CD4-positive, alpha-beta T cell treated with Interleukin-4 for 1 hour (primary cell): ENCODE measurements around the gene ATXN7L1.
"Not testable (repeated sequence)": the region's sequence is repeated elsewhere in the genome, so short reads cannot be mapped to it uniquely, and the experiment has no call there.

Source experiments
- DNase-seq, 2 donors: peaks; one replicate each; pipeline ENCODE4 v3.0.0-alpha.2; 2020 to 2022

Gene ATXN7L1

DNA sequence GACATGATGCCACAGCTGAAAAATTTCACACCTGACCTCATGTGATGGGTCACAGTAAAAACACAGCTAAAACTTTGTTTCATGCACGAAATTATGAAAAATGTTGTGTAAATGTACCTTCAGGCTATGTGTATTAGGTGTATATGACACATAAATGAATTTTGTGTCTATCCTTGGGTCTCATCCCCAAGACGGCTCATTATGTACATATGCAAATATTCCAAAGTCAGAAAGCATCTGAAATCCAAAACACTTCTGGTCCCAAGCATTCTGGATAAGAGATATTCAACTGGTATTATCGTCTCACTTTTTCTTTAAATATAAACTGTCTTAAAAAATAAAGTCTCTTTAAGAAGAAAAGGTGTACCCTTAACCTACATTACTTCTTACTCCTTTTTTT, 145.4 kb downstream of the ATXN7L1 start:
- no peak for DNase-seq

DNA sequence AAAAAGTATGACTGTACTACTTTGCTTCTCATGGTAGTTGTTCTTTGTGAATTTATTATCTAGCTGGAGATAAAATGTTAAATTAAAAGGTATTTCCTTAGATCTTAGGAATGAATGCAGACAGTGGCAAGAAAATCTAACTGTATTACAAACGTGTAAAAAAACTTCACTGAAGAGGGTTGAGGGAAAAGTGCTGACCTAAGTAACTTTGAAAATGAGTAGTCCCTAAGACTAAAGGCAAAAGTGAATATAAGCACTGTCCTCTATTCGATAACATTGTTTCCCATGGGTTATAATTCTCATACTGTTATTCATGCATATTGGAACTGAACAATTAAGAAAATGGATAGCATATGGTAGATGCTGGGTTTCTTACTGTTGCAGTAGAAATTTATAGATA, 148.4 kb downstream of the ATXN7L1 start:
- no peak for DNase-seq

DNA sequence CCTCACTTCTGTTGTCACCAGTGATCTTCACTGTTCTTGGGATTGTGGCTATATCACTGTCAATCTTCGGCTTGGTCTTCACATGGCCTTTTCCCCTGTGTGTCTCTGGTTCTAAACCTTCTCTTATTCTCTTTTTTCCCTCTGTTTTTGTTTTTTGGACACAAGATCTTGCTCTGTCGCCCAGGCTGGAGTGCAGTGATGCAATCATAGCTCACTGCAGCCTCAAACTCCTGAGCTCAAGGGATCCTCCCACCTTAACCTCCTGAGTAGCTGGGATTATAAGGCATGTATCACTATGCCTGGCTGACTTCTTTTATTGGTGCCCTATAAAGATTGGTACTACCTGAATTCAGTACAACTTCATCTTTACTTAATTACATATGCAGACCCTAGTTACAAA, 151.7 kb downstream of the ATXN7L1 start:
- no peak for DNase-seq

DNA sequence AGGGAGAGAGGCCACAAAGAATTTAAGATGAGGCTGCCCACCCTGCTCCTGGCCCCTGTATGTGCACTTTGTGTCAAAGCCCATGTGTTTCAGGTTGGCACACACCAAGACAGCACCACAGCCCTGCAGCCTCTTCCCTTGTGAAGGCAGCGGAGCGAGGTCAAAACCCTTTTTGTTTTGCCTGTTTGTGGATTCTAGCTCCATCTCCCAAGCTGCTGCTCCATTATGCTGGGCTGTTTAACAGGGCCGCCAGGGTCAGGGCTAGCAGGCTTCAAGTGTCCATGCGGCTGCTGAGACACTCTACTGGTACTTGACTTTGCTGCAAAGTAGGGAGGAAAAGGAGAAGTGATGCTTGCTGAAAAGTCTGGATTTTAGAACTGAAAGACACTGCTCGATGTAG, 152.8 kb downstream of the ATXN7L1 start:
- DNase-seq, result no peak

DNA sequence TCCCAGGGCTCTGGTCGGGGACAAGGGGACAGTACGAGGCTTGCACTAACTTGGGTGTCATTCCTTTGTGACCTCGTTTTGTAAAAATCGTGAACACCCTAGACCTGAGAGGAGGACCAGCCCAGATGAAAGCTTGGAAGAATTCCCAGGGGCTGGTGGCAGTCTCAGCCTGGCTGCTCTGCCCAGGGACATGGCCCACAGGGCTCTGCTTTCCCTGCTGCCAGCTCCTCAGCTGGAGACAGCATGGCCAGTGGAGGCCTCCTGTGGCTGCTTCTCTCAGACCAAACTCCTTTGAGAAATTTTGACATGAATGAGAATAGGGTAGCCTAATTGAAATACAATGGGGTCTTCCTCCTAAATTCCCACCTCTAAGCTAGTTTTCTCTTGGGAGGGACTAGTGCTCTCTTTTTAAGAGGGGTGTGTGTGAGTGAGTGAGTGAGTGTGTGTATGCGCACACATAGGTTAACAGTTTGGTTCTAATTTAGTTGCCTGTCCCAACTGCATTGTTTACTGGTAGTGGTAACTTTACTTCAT, 154.8 kb downstream of the ATXN7L1 start:
- no peak for DNase-seq

DNA sequence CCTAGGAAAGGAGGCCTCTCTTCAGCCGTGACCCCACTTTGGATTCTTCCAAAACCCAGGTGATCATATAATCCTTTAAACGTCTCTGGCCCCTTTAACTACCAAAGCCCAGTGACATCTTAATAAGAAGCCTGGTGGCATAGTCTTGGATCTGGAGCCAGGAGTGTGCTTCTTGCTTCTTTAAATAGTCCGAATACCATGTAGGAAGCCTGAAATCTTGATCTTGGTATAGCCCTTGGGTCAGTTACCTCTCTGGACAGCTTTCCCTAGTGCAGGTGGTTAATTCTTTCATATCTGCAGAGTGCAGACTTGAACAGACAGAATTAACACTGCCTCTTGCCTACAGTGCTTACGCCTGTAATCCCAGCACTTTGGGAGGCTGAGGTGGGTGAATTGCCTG, 156.5 kb downstream of the ATXN7L1 start:
- no peak for DNase-seq

DNA sequence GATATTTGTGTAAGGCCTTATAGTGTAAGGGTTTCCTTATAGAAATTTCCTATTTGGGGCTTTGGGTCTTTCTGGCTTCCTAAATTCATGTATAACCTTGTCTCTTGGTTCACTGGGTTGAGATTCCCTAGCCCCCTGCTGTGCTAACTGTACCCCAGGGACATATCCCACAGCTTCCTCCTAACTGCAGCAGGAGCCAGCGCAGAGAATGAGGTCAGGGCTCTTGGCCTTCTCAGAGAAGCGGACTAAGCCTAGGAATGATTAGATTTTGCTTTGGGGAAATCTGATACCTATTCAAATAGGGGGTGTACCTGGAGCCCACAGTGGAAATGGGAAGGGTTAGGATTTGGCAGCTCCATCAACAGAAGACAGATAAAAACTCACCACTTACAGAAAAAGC, 157.0 kb downstream of the ATXN7L1 start:
- DNase-seq, result no peak

DNA sequence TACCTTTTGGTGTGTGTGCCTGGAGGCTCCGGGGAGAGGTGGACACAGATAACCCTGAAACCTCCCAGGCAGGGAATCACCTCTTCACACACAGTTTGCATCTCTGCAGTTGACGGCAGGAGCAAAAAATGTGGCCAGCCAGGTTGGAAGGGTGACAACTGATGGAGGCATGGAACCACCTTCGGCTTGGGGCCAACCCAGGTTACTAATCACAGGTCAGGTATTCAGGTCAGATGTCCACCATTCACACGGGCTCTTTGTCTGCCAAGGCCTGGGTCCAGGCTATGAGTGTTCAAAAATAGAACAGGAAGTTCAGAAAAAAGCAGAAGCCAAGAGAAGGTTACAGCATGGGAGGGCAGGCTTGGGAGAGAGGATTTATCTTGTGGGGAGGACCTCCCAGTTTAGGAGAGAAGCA, 157.9 kb downstream of the ATXN7L1 start:
- no peak for DNase-seq

DNA sequence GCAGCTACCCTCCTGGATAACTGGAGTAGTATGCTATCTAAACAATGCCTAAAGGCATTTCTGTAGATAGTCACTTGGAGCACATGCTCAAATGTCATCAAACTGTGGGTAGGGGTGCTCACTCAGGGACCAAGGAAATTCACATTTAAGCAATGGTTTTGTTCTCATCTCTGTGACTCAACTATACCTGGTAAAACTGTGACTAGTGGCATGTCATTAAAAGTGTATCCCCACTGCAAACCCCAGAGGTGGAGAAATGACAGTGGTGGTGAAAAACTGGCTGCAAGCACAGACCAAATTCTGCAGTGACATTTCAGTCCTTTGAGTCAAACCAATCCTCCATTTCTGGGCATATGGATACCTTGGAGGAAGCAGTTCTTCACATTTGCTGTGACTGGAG, 160.9 kb downstream of the ATXN7L1 start:
- DNase-seq, result no peak

DNA sequence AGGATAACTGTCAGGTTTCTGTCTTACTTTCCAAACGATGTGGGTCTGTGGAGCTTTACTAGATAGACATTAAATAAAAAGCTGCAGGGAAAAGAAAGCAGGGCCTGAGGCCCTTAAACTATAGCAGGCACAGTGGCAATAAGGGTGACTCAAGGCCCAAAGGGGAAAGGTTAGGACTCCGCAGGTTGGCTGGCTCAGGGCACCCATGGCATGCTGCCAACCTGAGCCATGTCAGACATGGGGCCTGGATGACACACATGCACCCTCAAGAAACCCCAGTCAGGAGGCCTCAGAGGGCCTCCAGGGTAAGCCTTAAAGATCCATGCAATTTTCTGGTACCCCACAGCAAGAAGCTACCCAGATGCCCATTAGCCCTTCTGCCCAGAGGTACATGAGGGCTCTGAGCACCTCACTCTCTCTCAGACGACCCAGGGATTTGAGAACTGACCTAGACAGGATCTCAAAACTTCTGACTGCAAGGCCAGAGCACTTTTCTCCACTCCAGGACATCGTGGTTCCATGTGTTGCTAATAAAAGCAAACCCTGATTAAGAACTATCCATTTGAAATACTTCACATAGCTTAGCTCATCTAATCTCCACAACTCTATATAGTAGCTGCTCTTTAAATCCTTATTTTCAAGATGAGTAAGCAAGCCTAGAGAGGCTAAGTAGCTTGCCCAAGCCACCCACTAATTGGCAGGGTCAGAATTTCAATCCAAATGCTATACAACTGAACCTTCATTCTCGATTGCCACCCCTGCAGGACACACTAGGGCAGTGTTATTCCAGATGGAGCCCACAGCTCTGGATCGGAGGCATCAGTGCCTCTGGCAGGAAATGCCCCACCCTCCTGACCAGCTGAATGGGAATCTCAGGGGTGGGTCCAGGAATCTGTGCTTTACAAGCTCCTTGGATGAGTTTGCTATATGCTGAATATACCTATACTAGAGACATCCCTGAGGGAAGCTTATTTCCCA, 162.6 kb downstream of the ATXN7L1 start:
- no peak for DNase-seq

DNA sequence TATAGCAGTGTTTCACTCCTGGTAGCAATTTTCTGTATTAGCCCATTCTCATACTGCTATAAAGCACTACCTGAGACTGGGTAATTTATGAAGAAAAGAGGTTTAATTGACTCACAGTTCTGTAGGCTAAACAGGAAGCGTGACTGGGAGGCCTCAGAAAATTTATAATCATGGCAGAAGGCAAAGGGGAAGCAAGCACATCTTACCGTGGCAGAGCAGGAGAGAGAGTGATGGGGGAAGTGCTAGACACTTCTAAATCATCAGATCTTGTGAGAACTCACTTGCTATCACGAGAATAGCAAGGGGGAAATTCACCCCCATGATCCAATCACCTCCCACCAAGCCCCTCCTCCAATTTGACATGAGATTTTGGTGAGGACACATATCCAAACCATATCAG, 163.5 kb downstream of the ATXN7L1 start:
- no peak for DNase-seq

DNA sequence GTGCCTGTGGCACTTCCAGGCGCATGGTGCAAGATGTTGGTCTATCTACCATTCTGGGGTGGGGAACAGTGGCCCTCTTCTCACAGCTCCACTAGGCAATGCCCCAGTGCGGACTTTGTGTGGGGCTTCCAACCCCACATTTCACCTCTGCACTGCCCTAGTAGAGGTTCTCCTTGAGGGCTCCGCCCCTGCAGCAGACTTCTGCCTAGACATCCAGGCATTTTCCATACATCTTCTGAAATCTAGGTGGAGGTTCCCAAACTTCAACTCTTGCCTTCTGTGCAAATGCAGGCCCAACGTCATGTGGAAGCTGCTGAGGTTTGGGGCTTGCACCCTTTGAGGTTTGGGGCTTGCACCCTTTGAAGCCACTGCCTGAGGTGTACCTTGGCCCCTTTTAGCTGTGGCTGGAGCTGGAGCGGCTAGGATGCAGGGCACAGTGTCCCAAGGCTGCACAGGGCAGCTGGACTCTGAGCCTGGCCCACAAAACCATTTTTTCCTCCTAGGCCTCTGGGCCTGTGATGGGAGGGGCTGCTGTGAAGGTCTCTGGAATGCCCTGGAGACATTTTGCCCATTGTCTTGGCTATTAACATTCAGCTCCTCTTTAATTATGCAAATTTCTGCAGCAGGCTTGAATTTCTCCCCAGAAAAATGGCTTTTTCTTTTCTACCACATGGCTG, 164.5 kb downstream of the ATXN7L1 start:
- DNase-seq, result no peak

DNA sequence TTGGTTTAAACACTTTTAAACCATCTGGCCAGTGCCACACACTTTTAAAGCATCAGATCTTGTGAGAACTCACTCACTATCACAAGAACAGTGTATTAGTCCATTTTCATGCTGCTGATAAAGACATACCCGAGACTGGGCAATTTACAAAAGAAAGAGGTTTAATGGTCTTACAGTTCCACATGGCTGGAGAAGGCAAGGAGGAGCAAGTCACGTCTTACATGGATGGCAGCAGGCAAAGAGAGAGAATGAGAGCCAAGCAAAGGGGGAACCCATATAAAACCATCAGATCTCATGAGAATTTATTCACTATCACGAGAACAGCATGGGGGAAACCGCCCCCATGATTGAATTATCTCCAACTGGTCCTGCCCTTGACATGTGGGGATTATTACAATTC, 165.7 kb downstream of the ATXN7L1 start:
- not testable (repeated sequence) for DNase-seq

DNA sequence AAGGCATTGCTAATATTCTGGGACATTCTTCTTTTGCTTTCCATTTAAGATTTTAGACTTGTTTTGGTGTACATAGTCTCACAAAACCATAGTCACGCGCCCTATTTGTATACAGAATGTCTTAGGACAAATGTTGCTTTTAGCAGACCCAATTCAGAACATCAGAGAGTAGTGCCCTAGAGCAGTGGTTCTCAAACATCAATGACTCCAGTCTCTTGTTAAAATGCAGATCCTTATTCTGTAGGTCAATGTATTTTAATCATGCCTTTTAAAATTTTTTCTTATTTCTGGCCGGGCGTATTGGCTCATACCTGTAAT, 167.7 kb downstream of the ATXN7L1 start:
- no peak for DNase-seq

DNA sequence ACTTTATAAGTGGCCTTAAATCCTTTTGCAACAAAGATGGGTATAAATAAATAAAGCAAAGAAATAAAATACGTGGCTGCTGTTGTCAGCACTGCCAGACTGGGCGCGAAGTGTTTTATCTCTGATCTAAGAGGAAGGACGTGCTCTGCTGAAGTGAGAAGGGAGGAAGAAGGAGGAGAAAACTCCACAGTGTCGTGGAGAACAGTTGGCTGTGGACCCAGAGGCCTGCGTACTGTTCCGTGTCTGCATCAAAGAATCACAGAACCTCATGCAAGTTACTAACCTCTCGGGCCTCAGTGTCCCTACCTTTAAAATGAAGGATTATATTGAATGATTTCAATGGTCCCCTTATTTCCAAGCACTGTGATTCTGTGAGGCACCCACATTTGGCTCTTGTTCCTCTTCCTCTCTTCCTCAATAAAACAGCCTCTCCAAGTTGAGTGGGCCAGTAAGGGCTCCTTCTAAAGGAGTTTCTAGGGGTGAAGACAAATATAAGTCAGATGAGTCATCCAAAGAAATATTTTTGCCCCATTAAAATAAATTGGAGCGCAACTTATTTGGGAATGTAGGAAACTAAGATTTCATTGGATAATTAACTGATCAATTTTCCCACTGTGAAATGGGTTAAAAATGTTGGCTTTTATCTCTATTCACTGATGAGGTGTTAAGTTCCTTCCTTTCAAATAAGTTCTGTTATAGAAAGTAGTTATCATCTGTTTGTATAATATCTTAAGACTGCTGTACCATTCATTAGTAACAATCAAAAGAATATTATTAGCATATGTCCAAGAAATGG, 168.2 kb downstream of the ATXN7L1 start:
- DNase-seq, result peak in 1 of 2 donors; percentile 19

DNA sequence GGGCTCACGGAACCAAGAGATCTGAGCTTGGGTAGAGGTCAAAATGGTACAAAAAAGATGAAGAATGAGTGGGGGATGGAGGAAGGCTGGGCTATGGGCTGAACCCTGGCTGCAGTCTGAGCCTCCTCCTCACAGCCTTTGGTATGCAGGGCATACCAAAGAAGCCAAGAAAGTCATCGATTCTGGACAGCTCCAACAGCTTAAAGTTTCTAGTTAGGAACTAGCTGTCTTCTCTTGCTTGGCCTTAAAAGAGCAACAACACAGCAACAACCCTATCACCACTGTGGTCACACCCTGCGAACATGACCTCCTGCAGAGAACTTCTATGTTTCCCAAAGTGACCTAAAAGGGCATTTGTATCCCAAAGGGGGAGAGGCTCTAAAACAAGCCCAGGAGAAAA, 169.0 kb downstream of the ATXN7L1 start:
- DNase-seq, result no peak

DNA sequence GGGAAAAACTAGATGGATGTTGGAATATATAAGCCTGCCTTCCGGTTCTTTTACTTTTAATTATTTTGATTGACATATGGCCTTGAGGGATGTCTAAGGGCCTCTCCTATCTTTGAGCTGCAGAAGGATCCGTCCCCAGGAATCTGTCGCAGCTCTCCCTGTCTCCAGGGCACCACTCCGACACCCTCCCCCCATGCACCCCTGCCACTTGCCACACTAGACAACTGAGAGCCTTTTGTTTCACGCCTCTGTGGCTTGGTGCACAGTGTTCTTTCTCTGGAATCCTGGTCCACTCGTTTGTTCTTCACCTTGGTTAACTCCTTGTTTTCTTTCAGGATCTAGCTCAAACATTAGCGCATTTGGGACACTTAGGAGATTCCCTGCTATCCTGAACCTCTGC, 171.0 kb downstream of the ATXN7L1 start:
- no peak for DNase-seq

DNA sequence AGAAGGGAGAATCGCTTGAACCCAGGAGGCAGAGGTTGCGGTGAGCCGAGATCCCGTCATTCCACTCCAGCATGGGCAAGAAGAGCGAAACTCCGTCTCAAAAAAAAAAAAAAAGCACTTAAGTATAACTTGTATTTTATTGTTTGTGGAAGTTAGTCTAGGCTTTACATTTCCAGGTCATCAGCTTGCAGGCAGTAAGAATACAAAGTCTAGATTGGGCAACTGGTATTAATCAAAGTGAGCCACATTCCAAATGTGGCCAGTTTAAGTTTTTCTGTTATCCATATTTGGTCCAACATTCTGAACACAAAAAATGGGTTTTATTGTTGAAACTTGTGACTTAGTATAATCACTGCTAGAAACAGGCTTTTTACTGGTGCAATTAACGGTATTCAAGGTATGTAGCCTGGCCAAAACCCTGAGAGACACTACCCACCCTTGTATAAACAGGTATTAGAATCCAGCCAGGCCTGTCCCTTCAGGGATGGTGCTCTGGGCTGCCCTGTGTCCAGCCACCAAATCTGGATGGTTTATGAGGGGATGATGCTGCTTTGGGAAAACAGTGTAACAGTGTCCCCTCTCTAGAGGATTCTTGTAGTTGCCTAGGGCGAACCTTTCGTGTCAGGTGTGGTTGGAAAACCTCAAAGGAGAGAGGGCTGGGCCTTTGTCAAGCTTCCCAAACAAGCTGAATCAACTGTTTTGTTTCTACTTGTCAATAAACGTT, 173.0 kb downstream of the ATXN7L1 start:
- no peak for DNase-seq

DNA sequence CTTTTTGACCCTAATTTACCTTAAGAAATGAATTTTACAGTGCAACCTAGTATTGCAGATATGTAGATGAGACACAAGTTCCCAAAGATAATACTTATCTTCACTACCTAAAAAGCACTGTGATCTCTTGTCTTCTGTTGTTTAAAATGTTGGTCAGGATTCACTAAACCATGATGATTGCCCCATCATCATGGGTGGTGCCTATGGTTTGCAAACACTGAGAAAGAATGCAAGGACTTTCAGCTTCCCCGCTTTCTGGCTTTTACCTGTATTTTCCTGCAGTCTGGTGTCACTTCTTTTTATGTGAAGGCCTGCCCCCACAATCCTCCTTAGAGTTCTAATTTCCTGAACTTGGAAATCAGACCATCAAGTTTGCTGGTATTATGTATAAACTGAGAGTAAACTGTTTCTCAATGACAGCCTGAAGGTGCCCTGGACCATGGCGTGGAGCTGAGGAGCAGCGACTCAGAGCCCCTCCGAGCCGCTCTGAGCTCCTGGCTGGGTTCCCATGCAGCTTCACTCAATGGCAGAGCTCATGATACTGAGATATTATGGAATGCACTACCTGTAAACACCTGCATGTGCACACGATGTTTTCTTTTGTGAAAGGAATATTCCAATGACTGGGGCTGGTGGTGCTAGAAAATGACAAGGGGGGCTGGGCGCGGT, 176.7 kb downstream of the ATXN7L1 start:
- DNase-seq, result no peak

DNA sequence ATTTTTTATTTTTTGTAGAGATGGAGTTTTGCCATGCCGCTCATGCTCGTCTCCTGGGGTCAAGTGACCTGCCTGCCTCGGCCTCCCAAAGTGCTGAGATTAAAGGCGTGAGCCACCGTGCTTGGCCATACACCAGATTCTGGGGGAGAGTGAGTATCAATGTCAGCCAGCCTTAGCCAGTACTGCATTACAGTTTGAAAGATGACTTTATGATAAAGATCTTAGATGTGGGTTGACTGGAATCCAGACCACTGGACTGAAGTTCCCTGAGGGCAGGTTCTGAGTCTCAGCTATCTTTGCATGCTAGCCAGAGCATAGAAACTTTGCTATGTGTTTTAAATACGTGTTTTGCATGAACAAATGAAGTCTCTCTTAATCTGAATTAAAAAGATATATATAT, 177.9 kb downstream of the ATXN7L1 start:
- DNase-seq, result no peak

DNA sequence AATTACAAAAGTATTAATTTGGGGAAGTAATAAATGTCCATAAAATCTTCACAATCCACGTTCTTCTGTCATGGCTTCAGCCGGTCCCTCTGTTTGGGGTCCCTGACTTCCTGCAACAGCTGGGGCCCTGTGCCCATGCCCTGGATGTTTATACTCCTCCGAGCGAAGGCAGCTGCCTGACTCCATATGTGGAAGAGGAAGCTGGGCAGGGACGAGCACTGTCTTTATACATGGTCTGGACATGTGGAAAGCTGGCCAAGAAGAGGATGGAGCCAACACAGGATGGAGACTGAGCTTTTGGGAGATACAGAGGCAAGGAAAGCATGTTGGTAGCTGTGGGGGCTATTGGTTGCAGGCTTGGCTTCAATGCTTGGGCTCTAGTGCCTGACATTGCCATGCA, 178.6 kb downstream of the ATXN7L1 start:
- no peak for DNase-seq

DNA sequence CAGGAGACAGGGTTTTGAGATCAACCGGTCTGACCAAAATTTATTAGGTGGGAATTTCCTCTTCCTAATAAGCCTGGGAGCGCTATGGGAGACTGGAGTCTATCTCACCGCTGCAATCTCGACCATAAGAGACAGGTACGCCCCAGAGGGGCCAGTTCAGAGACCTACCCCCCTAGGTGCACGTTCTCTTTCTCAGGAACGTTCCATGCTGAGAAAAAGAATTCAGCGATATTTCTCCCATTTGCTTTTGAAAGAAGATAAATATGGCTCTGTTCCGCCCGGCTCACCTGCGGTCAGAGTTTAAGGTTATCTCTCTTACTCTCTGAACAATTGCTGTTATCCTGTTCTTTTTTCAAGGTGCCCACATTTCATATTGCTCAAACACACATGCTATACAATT, 179.2 kb downstream of the ATXN7L1 start:
- DNase-seq, result not testable (repeated sequence)
